Progenitor cell of endocrine pancreas (in vitro differentiated cells): Measurements from ENCODE around the gene SYTL4. TPM values are rescaled to one million over a fixed set of nuclear protein-coding genes. Genes with fewer than 3 reads are reported as not detected.

ENCODE experiments used
- DNase-seq: peaks from one replicate; pipeline ENCODE4 v3.0.0; 2021; ENCODE audit warnings: low spot score; ENCODE audit not compliant: unreplicated experiment
- H3K27ac Mint-ChIP-seq: 2 replicates; pipeline ENCODE4 v1.8.0; 2021; ENCODE audit warnings: mild to moderate bottlenecking, moderate library complexity, mixed read lengths
- H3K27me3 Mint-ChIP-seq: 2 replicates; pipeline ENCODE4 v1.8.0; 2021; ENCODE audit warnings: mixed read lengths
- H3K36me3 Mint-ChIP-seq: 2 replicates; pipeline ENCODE4 v1.8.0; 2022; ENCODE audit warnings: mixed read lengths; ENCODE audit not compliant: insufficient read depth
- H3K4me1 Mint-ChIP-seq: 2 replicates; pipeline ENCODE4 v1.8.0; 2021; ENCODE audit warnings: low read depth, mixed read lengths
- H3K4me3 Mint-ChIP-seq: 2 replicates; pipeline ENCODE4 v1.8.0; 2021; ENCODE audit warnings: low read depth, mild to moderate bottlenecking, moderate library complexity, mixed read lengths
- H3K9me3 Mint-ChIP-seq: 2 replicates; pipeline ENCODE4 v1.8.0; 2021; ENCODE audit warnings: low read depth, mixed read lengths
- CTCF ChIP-seq: fragments of 200-600 bp; sonication (generic); IDR thresholded peaks from one replicate; pipeline ENCODE4 v1.5.0; 2021; ENCODE audit warnings: antibody characterized with exemption, mild to moderate bottlenecking; ENCODE audit not compliant: unreplicated experiment
- total RNA-seq: library from RNA; stranded (reverse); gene quantifications from 2 replicates; pipeline ENCODE4 v1.2.1, GENCODE V29; 2021

Gene SYTL4
- total RNA-seq, 1 donor from 2014 or later = 1.8 TPM

- peaks cover 4% of the 10 kb centered on the region for H3K36me3 Mint-ChIP-seq
- H3K9me3 Mint-ChIP-seq = peaks cover 23% of the 10 kb centered on the region
- TF ChIP-seq CTCF = no peak
- no peaks in the 10 kb centered on the region for H3K27me3 Mint-ChIP-seq
- no peak overlapping the region for H3K4me3 Mint-ChIP-seq
- no peak overlapping the region for H3K27ac Mint-ChIP-seq
- H3K4me1 Mint-ChIP-seq = no peaks in the 10 kb centered on the region
- no peak for DNase-seq
Observed at GRCh38 chrX:100704581-100705203, 27.2 kb downstream of the SYTL4 start.

GRCh38 chrX:100700809-100701208, 31.1 kb downstream of the SYTL4 start:
- no peak for DNase-seq
- TF ChIP-seq CTCF = no peak
- H3K36me3 Mint-ChIP-seq = peaks cover 4% of the 10 kb centered on the region
- H3K4me1 Mint-ChIP-seq = no peaks in the 10 kb centered on the region
- H3K27me3 Mint-ChIP-seq = no peaks in the 10 kb centered on the region
- peaks cover 17% of the 10 kb centered on the region for H3K9me3 Mint-ChIP-seq
- H3K27ac Mint-ChIP-seq = no peak overlapping the region
- H3K4me3 Mint-ChIP-seq = no peak overlapping the region

GRCh38 chrX:100698551-100698950, 33.4 kb downstream of the SYTL4 start:
- Mint-ChIP-seq H3K27me3 (no peaks in the 10 kb centered on the region), H3K36me3 (peaks cover 4% of the 10 kb centered on the region), H3K4me3 (no peak overlapping the region), H3K9me3 (peaks cover 15% of the 10 kb centered on the region), H3K27ac (no peak overlapping the region), H3K4me1 (no peaks in the 10 kb centered on the region)
- no peak for TF ChIP-seq CTCF
- no peak for DNase-seq

GRCh38 chrX:100696699-100697351, 35.1 kb downstream of the SYTL4 start:
- no peak for TF ChIP-seq CTCF
- peaks cover 7% of the 10 kb centered on the region for H3K36me3 Mint-ChIP-seq
- peaks cover 20% of the 10 kb centered on the region for H3K9me3 Mint-ChIP-seq
- H3K27ac Mint-ChIP-seq = peak overlapping the region; percentile 1
- H3K4me1 Mint-ChIP-seq = no peaks in the 10 kb centered on the region
- no peak for DNase-seq
- H3K27me3 Mint-ChIP-seq = no peaks in the 10 kb centered on the region
- no peak overlapping the region for H3K4me3 Mint-ChIP-seq

- Mint-ChIP-seq H3K27me3 (no peaks in the 10 kb centered on the region), H3K27ac (no peak overlapping the region), H3K9me3 (peaks cover 18% of the 10 kb centered on the region), H3K4me1 (no peaks in the 10 kb centered on the region), H3K36me3 (peaks cover 4% of the 10 kb centered on the region), H3K4me3 (no peak overlapping the region)
- no peak for DNase-seq
- no peak for TF ChIP-seq CTCF
Observed at GRCh38 chrX:100695991-100696390, 35.9 kb downstream of the SYTL4 start.
